Loucy (cell line): ENCODE results near the gene PARP15.
A peak's percentile ranks its signal among the peaks of the same experiment; 100 is the strongest.

ENCODE experiments used
- H2AFZ ChIP-seq: fragments of 200-600 bp; sonication (generic); 2 replicates; pipeline ENCODE4 v1.6.0; 2016; ENCODE audit warnings: antibody characterized with exemption, mild to moderate bottlenecking, low read length, moderate library complexity
- H3F3A ChIP-seq: fragments of 200-600 bp; 2 replicates; pipeline ENCODE4 v1.6.0; 2016; ENCODE audit warnings: antibody characterized with exemption, low read depth, mild to moderate bottlenecking
- H3K27me3 ChIP-seq: fragments of 200-600 bp; sonication (generic); 2 replicates; pipeline ENCODE4 v1.6.1; 2014; ENCODE audit warnings: low read length, mild to moderate bottlenecking; ENCODE audit not compliant: insufficient read depth, poor library complexity, severe bottlenecking
- H3K36me3 ChIP-seq: fragments of 200-600 bp; sonication (generic); 2 replicates; pipeline ENCODE4 v1.6.1; 2016; ENCODE audit warnings: low read length; ENCODE audit not compliant: insufficient read depth
- H3K4me1 ChIP-seq: fragments of 200-600 bp; sonication (generic); 2 replicates; pipeline ENCODE4 v1.5.1; 2014; ENCODE audit warnings: low read length, mild to moderate bottlenecking; ENCODE audit not compliant: insufficient read depth, poor library complexity, severe bottlenecking
- H3K4me2 ChIP-seq: fragments of 200-600 bp; sonication (generic); 2 replicates; pipeline ENCODE4 v1.6.0; 2014; ENCODE audit warnings: antibody characterized with exemption, low read length, low read depth, mild to moderate bottlenecking; ENCODE audit not compliant: poor library complexity, severe bottlenecking
- H3K4me3 ChIP-seq: fragments of 200-600 bp; sonication (generic); 2 replicates; pipeline ENCODE4 v1.5.1; 2014; ENCODE audit warnings: low read length, mild to moderate bottlenecking, mixed read lengths; ENCODE audit not compliant: poor library complexity, severe bottlenecking
- H3K79me2 ChIP-seq: fragments of 200-600 bp; sonication (generic); 2 replicates; pipeline ENCODE4 v1.6.1; 2014; ENCODE audit warnings: low read length; ENCODE audit not compliant: insufficient read depth
- H3K9ac ChIP-seq: fragments of 200-600 bp; sonication (generic); 2 replicates; pipeline ENCODE4 v1.6.0; 2014; ENCODE audit warnings: mild to moderate bottlenecking, low read depth, low read length, moderate library complexity; ENCODE audit not compliant: poor library complexity, severe bottlenecking
- H3K9me2 ChIP-seq: fragments of 200-600 bp; sonication (generic); replicated peaks from 2 replicates; pipeline ENCODE4 v1.6.1; 2016; ENCODE audit warnings: low read depth, low read length, mixed read lengths
- H3K9me3 ChIP-seq: fragments of 200-600 bp; sonication (generic); 2 replicates; pipeline ENCODE4 v1.6.1; 2014; ENCODE audit warnings: mild to moderate bottlenecking, antibody characterized with exemption, low read length, low read depth; ENCODE audit not compliant: insufficient read depth
- H4K20me1 ChIP-seq: fragments of 200-600 bp; sonication (generic); 2 replicates; pipeline ENCODE4 v1.6.0; 2014; ENCODE audit warnings: antibody characterized with exemption, low read length, mild to moderate bottlenecking; ENCODE audit not compliant: insufficient read depth, poor library complexity, severe bottlenecking
- EZH2phosphoT487 ChIP-seq: fragments of 200-600 bp; IDR thresholded peaks from 2 replicates; pipeline ENCODE4 v1.6.1; 2018; ENCODE audit warnings: antibody characterized with exemption, mild to moderate bottlenecking, moderate library complexity, borderline replicate concordance
- TF ChIP-seq, protein P1 (sequence below): fragments of 200-600 bp; sonication (generic); conservative IDR thresholded peaks from 2 replicates; pipeline ENCODE4 v1.5.1; 2014; ENCODE audit warnings: mild to moderate bottlenecking, antibody characterized with exemption, low read length

Gene PARP15

GRCh38 chr3:122679882-122680474 lies 102.5 kb downstream of the PARP15 start:
- peak overlapping the region; percentile 95 for H3K9ac ChIP-seq
- H3K27me3 ChIP-seq: no peaks in the 10 kb centered on the region
- H2AFZ ChIP-seq: peak overlapping the region; percentile 86
- H3K79me2 ChIP-seq: peaks cover 28% of the 10 kb centered on the region
- peaks cover 45% of the 10 kb centered on the region for H3K4me1 ChIP-seq
- no peaks in the 10 kb centered on the region for H3K36me3 ChIP-seq
- no peaks in the 10 kb centered on the region for H4K20me1 ChIP-seq
- peak overlapping the region; percentile 88 for H3K4me2 ChIP-seq
- TF ChIP-seq, protein P1, sequence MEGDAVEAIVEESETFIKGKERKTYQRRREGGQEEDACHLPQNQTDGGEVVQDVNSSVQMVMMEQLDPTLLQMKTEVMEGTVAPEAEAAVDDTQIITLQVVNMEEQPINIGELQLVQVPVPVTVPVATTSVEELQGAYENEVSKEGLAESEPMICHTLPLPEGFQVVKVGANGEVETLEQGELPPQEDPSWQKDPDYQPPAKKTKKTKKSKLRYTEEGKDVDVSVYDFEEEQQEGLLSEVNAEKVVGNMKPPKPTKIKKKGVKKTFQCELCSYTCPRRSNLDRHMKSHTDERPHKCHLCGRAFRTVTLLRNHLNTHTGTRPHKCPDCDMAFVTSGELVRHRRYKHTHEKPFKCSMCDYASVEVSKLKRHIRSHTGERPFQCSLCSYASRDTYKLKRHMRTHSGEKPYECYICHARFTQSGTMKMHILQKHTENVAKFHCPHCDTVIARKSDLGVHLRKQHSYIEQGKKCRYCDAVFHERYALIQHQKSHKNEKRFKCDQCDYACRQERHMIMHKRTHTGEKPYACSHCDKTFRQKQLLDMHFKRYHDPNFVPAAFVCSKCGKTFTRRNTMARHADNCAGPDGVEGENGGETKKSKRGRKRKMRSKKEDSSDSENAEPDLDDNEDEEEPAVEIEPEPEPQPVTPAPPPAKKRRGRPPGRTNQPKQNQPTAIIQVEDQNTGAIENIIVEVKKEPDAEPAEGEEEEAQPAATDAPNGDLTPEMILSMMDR: no peak
- no peak for TF ChIP-seq EZH2phosphoT487
- no peaks in the 10 kb centered on the region for H3K9me3 ChIP-seq
- H3F3A ChIP-seq: no peaks in the 10 kb centered on the region
- H3K4me3 ChIP-seq: peak overlapping the region; percentile 98
- no peaks in the 10 kb centered on the region for H3K9me2 ChIP-seq

DNA sequence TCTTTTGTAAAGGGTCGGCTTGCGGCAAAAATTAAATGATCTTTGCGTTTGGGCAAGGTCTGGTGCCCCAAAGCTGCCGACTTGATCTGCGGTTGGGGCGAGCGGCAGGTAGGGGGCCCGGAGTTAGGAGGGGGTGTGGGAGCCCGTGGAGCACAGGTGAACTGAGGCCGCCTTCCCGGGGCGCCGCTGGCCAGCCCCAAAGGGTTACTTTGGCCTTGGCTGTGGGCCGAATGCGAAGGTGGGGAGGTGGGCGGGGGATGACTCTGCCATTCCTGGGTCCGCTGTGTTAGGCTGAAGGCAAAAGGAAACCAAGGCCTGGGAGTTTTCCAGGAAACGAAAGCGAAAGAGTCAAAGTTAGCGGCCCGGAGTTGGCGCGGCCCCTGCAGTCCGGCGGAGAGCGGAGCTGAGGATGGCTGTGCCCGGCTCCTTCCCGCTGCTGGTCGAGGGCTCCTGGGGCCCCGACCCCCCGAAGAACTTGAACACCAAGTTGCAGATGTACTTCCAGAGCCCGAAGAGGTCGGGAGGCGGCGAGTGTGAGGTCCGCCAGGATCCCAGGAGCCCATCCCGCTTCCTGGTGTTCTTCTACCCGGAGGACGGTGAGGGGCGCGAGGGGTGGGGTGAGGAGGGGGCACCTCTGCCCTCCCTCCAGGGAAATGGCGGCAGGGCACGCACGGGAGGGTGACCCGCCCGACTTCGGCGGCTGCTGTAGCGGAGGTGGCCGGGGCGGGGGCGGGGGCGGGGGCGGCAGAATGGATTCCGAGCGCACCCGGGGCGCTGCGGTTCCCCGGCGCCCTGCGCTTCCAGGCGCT lies 103.2 kb downstream of the PARP15 start, which contains the start of gene PARP14:
Gene PARP14 (plus strand): TSS at position 365 of the 809 bp plus-strand sequence. CDS start 45 bp downstream, at position 410.
- Histone ChIP-seq H3K9me3 (no peaks in the 10 kb centered on the region), H3K9ac (peak within 1 kb of the TSS; percentile 95), H4K20me1 (no peaks in the 10 kb centered on the region), H3F3A (no peaks in the 10 kb centered on the region), H3K4me1 (peaks cover 45% of the 10 kb centered on the region), H3K36me3 (no peaks in the 10 kb centered on the region), H3K4me2 (peak within 1 kb of the TSS; percentile 96), H3K27me3 (no peaks in the 10 kb centered on the region), H3K9me2 (no peaks in the 10 kb centered on the region), H3K79me2 (peaks cover 28% of the 10 kb centered on the region), H3K4me3 (peak within 1 kb of the TSS; percentile 98), H2AFZ (peak within 1 kb of the TSS; percentile 97)
- TF ChIP-seq, protein P1: no peak
- no peak for TF ChIP-seq EZH2phosphoT487

GRCh38 chr3:122681284-122681973 lies 104.0 kb downstream of the PARP15 start:
- H3K4me2 ChIP-seq: peak overlapping the region; percentile 96
- H3K79me2 ChIP-seq: peaks cover 28% of the 10 kb centered on the region
- H3K9me3 ChIP-seq: no peaks in the 10 kb centered on the region
- H2AFZ ChIP-seq: peak overlapping the region; percentile 97
- H3K9me2 ChIP-seq: no peaks in the 10 kb centered on the region
- no peaks in the 10 kb centered on the region for H4K20me1 ChIP-seq
- peak overlapping the region; percentile 95 for H3K9ac ChIP-seq
- peaks cover 45% of the 10 kb centered on the region for H3K4me1 ChIP-seq
- no peaks in the 10 kb centered on the region for H3F3A ChIP-seq
- no peaks in the 10 kb centered on the region for H3K36me3 ChIP-seq
- peak overlapping the region; percentile 98 for H3K4me3 ChIP-seq
- H3K27me3 ChIP-seq: no peaks in the 10 kb centered on the region
- TF ChIP-seq EZH2phosphoT487: no peak
